Measurements from ENCODE around the gene C3orf33.
A peak's percentile ranks its signal among the peaks of the same experiment; 100 is the strongest.

C3orf33 gene

GRCh38 chr3:155747946-155748290 is 58.2 kb downstream of the C3orf33 start:
- Histone ChIP-seq H3K4me3 (ENCODE audit: low read length) (no peak overlapping the region), H3K27me3 (replicated peaks; ENCODE audit: control insufficient read depth, insufficient read depth, low read length) (no peaks in the 10 kb centered on the region), H3K4me1 (ENCODE audit: control insufficient read depth, insufficient read depth, low read length) (peaks cover 35% of the 10 kb centered on the region), H3K36me3 (ENCODE audit: control insufficient read depth, insufficient read depth, low read length, severe bottlenecking) (no peaks in the 10 kb centered on the region), H3K9me3 (ENCODE audit: control insufficient read depth, low read length) (no peaks in the 10 kb centered on the region), H3K9ac (ENCODE audit: low read length) (no peak overlapping the region)
- DNase-seq (ENCODE audit: low read depth): no peak

GRCh38 chr3:155747286-155747945 is 58.7 kb downstream of the C3orf33 start:
- H3K27me3 ChIP-seq (replicated peaks; ENCODE audit: control insufficient read depth, insufficient read depth, low read length): no peaks in the 10 kb centered on the region
- H3K9me3 ChIP-seq (ENCODE audit: control insufficient read depth, low read length): no peaks in the 10 kb centered on the region
- H3K4me3 ChIP-seq (ENCODE audit: low read length): no peak overlapping the region
- H3K4me1 ChIP-seq (ENCODE audit: control insufficient read depth, insufficient read depth, low read length): peaks cover 35% of the 10 kb centered on the region
- no peak overlapping the region for H3K9ac ChIP-seq (ENCODE audit: low read length)
- DNase-seq (ENCODE audit: low read depth): no peak
- no peaks in the 10 kb centered on the region for H3K36me3 ChIP-seq (ENCODE audit: control insufficient read depth, insufficient read depth, low read length, severe bottlenecking)

GRCh38 chr3:155746703-155747102 is 59.4 kb downstream of the C3orf33 start:
- H3K4me3 ChIP-seq (ENCODE audit: low read length): no peak overlapping the region
- no peaks in the 10 kb centered on the region for H3K36me3 ChIP-seq (ENCODE audit: control insufficient read depth, insufficient read depth, low read length, severe bottlenecking)
- peaks cover 35% of the 10 kb centered on the region for H3K4me1 ChIP-seq (ENCODE audit: control insufficient read depth, insufficient read depth, low read length)
- no peaks in the 10 kb centered on the region for H3K9me3 ChIP-seq (ENCODE audit: control insufficient read depth, low read length)
- peaks cover 2% of the 10 kb centered on the region for H3K27me3 ChIP-seq (replicated peaks; ENCODE audit: control insufficient read depth, insufficient read depth, low read length)
- no peak overlapping the region for H3K9ac ChIP-seq (ENCODE audit: low read length)
- DNase-seq (ENCODE audit: low read depth): no peak

- H3K36me3 ChIP-seq (ENCODE audit: control insufficient read depth, insufficient read depth, low read length, severe bottlenecking): no peaks in the 10 kb centered on the region
- no peaks in the 10 kb centered on the region for H3K9me3 ChIP-seq (ENCODE audit: control insufficient read depth, low read length)
- H3K4me1 ChIP-seq (ENCODE audit: control insufficient read depth, insufficient read depth, low read length): peaks cover 35% of the 10 kb centered on the region
- no peak for DNase-seq (ENCODE audit: low read depth)
- H3K9ac ChIP-seq (ENCODE audit: low read length): no peak overlapping the region
- H3K27me3 ChIP-seq (replicated peaks; ENCODE audit: control insufficient read depth, insufficient read depth, low read length): peaks cover 2% of the 10 kb centered on the region
- H3K4me3 ChIP-seq (ENCODE audit: low read length): no peak overlapping the region
Observed at GRCh38 chr3:155745795-155746550, 60.1 kb downstream of the C3orf33 start.

- peaks cover 2% of the 10 kb centered on the region for H3K27me3 ChIP-seq (replicated peaks; ENCODE audit: control insufficient read depth, insufficient read depth, low read length)
- H3K9ac ChIP-seq (ENCODE audit: low read length): peak within 1 kb of the TSS; percentile 62
- no peaks in the 10 kb centered on the region for H3K9me3 ChIP-seq (ENCODE audit: control insufficient read depth, low read length)
- H3K4me3 ChIP-seq (ENCODE audit: low read length): peak within 1 kb of the TSS; percentile 84
- DNase-seq (ENCODE audit: low read depth): peak; percentile 76
- no peaks in the 10 kb centered on the region for H3K36me3 ChIP-seq (ENCODE audit: control insufficient read depth, insufficient read depth, low read length, severe bottlenecking)
- peaks cover 35% of the 10 kb centered on the region for H3K4me1 ChIP-seq (ENCODE audit: control insufficient read depth, insufficient read depth, low read length)
Observed at GRCh38 chr3:155744626-155745324, 61.3 kb downstream of the C3orf33 start, which contains the start of gene PLCH1. PLCH1 (minus strand) TSS chr3:155745071; CDS start chr3:155704224, 40,847 bp downstream.

GRCh38 chr3:155744010-155744625 is 62.0 kb downstream of the C3orf33 start:
- peaks cover 31% of the 10 kb centered on the region for H3K4me1 ChIP-seq (ENCODE audit: control insufficient read depth, insufficient read depth, low read length)
- H3K27me3 ChIP-seq (replicated peaks; ENCODE audit: control insufficient read depth, insufficient read depth, low read length): peaks cover 2% of the 10 kb centered on the region
- peak overlapping the region; percentile 62 for H3K9ac ChIP-seq (ENCODE audit: low read length)
- H3K4me3 ChIP-seq (ENCODE audit: low read length): peak overlapping the region; percentile 84
- no peaks in the 10 kb centered on the region for H3K9me3 ChIP-seq (ENCODE audit: control insufficient read depth, low read length)
- H3K36me3 ChIP-seq (ENCODE audit: control insufficient read depth, insufficient read depth, low read length, severe bottlenecking): no peaks in the 10 kb centered on the region
- peak; percentile 61 for DNase-seq (ENCODE audit: low read depth)

- peak overlapping the region; percentile 62 for H3K9ac ChIP-seq (ENCODE audit: low read length)
- DNase-seq (ENCODE audit: low read depth): no peak
- peaks cover 2% of the 10 kb centered on the region for H3K27me3 ChIP-seq (replicated peaks; ENCODE audit: control insufficient read depth, insufficient read depth, low read length)
- H3K36me3 ChIP-seq (ENCODE audit: control insufficient read depth, insufficient read depth, low read length, severe bottlenecking): no peaks in the 10 kb centered on the region
- peak overlapping the region; percentile 84 for H3K4me3 ChIP-seq (ENCODE audit: low read length)
- no peaks in the 10 kb centered on the region for H3K9me3 ChIP-seq (ENCODE audit: control insufficient read depth, low read length)
- H3K4me1 ChIP-seq (ENCODE audit: control insufficient read depth, insufficient read depth, low read length): peaks cover 26% of the 10 kb centered on the region
Observed at GRCh38 chr3:155743606-155744005, 62.5 kb downstream of the C3orf33 start.

GRCh38 chr3:155742349-155742965 is 63.6 kb downstream of the C3orf33 start:
- no peak overlapping the region for H3K4me3 ChIP-seq (ENCODE audit: low read length)
- DNase-seq (ENCODE audit: low read depth): no peak
- H3K4me1 ChIP-seq (ENCODE audit: control insufficient read depth, insufficient read depth, low read length): peaks cover 16% of the 10 kb centered on the region
- H3K27me3 ChIP-seq (replicated peaks; ENCODE audit: control insufficient read depth, insufficient read depth, low read length): peaks cover 2% of the 10 kb centered on the region
- H3K9me3 ChIP-seq (ENCODE audit: control insufficient read depth, low read length): no peaks in the 10 kb centered on the region
- H3K9ac ChIP-seq (ENCODE audit: low read length): no peak overlapping the region
- no peaks in the 10 kb centered on the region for H3K36me3 ChIP-seq (ENCODE audit: control insufficient read depth, insufficient read depth, low read length, severe bottlenecking)

GRCh38 chr3:155741603-155742002 is 64.5 kb downstream of the C3orf33 start:
- H3K4me3 ChIP-seq (ENCODE audit: low read length): no peak overlapping the region
- peaks cover 2% of the 10 kb centered on the region for H3K27me3 ChIP-seq (replicated peaks; ENCODE audit: control insufficient read depth, insufficient read depth, low read length)

GRCh38 chr3:155741101-155741500 is 65.0 kb downstream of the C3orf33 start:
- DNase-seq (ENCODE audit: low read depth): no peak
- no peak overlapping the region for H3K4me3 ChIP-seq (ENCODE audit: low read length)
- no peaks in the 10 kb centered on the region for H3K9me3 ChIP-seq (ENCODE audit: control insufficient read depth, low read length)
- peaks cover 11% of the 10 kb centered on the region for H3K4me1 ChIP-seq (ENCODE audit: control insufficient read depth, insufficient read depth, low read length)
- H3K36me3 ChIP-seq (ENCODE audit: control insufficient read depth, insufficient read depth, low read length, severe bottlenecking): no peaks in the 10 kb centered on the region
- H3K27me3 ChIP-seq (replicated peaks; ENCODE audit: control insufficient read depth, insufficient read depth, low read length): peaks cover 2% of the 10 kb centered on the region
- H3K9ac ChIP-seq (ENCODE audit: low read length): no peak overlapping the region

More at GRCh38 chr3:155741603-155742002, 64.5 kb downstream of the C3orf33 start:
- H3K4me1 ChIP-seq (ENCODE audit: control insufficient read depth, insufficient read depth, low read length): peaks cover 11% of the 10 kb centered on the region
- H3K9me3 ChIP-seq (ENCODE audit: control insufficient read depth, low read length): no peaks in the 10 kb centered on the region
- DNase-seq (ENCODE audit: low read depth): no peak
- no peak overlapping the region for H3K9ac ChIP-seq (ENCODE audit: low read length)
- no peaks in the 10 kb centered on the region for H3K36me3 ChIP-seq (ENCODE audit: control insufficient read depth, insufficient read depth, low read length, severe bottlenecking)
